Effector memory CD4-positive, alpha-beta T cell (primary cell): ENCODE measurements around the gene TRPC6.

Experiments
- DNase-seq, 3 donors: peaks; one replicate each; pipeline ENCODE4 v3.0.0-alpha.2; 2020
- H3K27ac ChIP-seq: 2 replicates; pipeline ENCODE4 v1.7.0; 2013; ENCODE audit warnings: mild to moderate bottlenecking, low read length, moderate library complexity; ENCODE audit not compliant: insufficient read depth, poor library complexity, severe bottlenecking
- H3K27me3 ChIP-seq: replicated peaks from 2 replicates; pipeline ENCODE4 v1.7.0; 2013; ENCODE audit warnings: mild to moderate bottlenecking, low read length; ENCODE audit not compliant: insufficient read depth, control insufficient read depth, poor library complexity, severe bottlenecking
- H3K36me3 ChIP-seq: 2 replicates; pipeline ENCODE4 v1.7.0; 2013; ENCODE audit warnings: mild to moderate bottlenecking, low read length, moderate library complexity; ENCODE audit not compliant: control insufficient read depth, insufficient read depth
- H3K4me1 ChIP-seq: 2 replicates; pipeline ENCODE4 v1.7.0; 2013; ENCODE audit warnings: low read length, mild to moderate bottlenecking; ENCODE audit not compliant: control insufficient read depth, insufficient read depth, poor library complexity, severe bottlenecking
- H3K4me3 ChIP-seq: 2 replicates; pipeline ENCODE4 v1.7.0; 2013; ENCODE audit warnings: low read length, low read depth, mild to moderate bottlenecking; ENCODE audit not compliant: insufficient read depth, poor library complexity, severe bottlenecking
- H3K9me3 ChIP-seq: 2 replicates; pipeline ENCODE4 v1.7.0; 2013; ENCODE audit warnings: mild to moderate bottlenecking, low read length, moderate library complexity; ENCODE audit not compliant: control insufficient read depth

The TRPC6 gene

GRCh38 chr11:101528541-101528940, 55.3 kb downstream of the TRPC6 start:
- Histone ChIP-seq H3K36me3 (no peaks in the 10 kb centered on the region), H3K4me3 (no peak overlapping the region), H3K27me3 (no peaks in the 10 kb centered on the region), H3K4me1 (no peaks in the 10 kb centered on the region), H3K9me3 (no peaks in the 10 kb centered on the region), H3K27ac (no peak overlapping the region)
- DNase-seq = no peak

GRCh38 chr11:101523634-101524260, 60.1 kb downstream of the TRPC6 start:
- no peaks in the 10 kb centered on the region for H3K36me3 ChIP-seq
- H3K27me3 ChIP-seq = no peaks in the 10 kb centered on the region
- no peak overlapping the region for H3K4me3 ChIP-seq
- H3K4me1 ChIP-seq = no peaks in the 10 kb centered on the region
- H3K9me3 ChIP-seq = no peaks in the 10 kb centered on the region
- no peak for DNase-seq
- no peak overlapping the region for H3K27ac ChIP-seq

- Histone ChIP-seq H3K36me3 (no peaks in the 10 kb centered on the region), H3K9me3 (no peaks in the 10 kb centered on the region), H3K27me3 (no peaks in the 10 kb centered on the region), H3K4me1 (no peaks in the 10 kb centered on the region), H3K27ac (no peak overlapping the region), H3K4me3 (no peak overlapping the region)
- no peak for DNase-seq
These were observed 60.6 kb downstream of the TRPC6 start for GRCh38 chr11:101523193-101523592.

- no peak overlapping the region for H3K4me3 ChIP-seq
- no peaks in the 10 kb centered on the region for H3K27me3 ChIP-seq
- H3K9me3 ChIP-seq = no peaks in the 10 kb centered on the region
- no peak overlapping the region for H3K27ac ChIP-seq
- H3K4me1 ChIP-seq = no peaks in the 10 kb centered on the region
- H3K36me3 ChIP-seq = no peaks in the 10 kb centered on the region
- DNase-seq = no peak
These were observed 62.0 kb downstream of the TRPC6 start for GRCh38 chr11:101521821-101522220.

- Histone ChIP-seq H3K36me3 (no peaks in the 10 kb centered on the region), H3K4me3 (no peak overlapping the region), H3K4me1 (no peaks in the 10 kb centered on the region), H3K27ac (no peak overlapping the region), H3K27me3 (no peaks in the 10 kb centered on the region), H3K9me3 (no peaks in the 10 kb centered on the region)
- DNase-seq = no peak
These were observed 67.3 kb downstream of the TRPC6 start for GRCh38 chr11:101516546-101516945.

GRCh38 chr11:101511065-101511464, 72.7 kb downstream of the TRPC6 start:
- no peak for DNase-seq
- Histone ChIP-seq H3K9me3 (no peaks in the 10 kb centered on the region), H3K4me3 (no peak overlapping the region), H3K4me1 (no peaks in the 10 kb centered on the region), H3K36me3 (no peaks in the 10 kb centered on the region), H3K27me3 (no peaks in the 10 kb centered on the region), H3K27ac (no peak overlapping the region)

- DNase-seq = no peak
- H3K27ac ChIP-seq = no peak overlapping the region
- H3K4me3 ChIP-seq = no peak overlapping the region
- H3K36me3 ChIP-seq = no peaks in the 10 kb centered on the region
- no peaks in the 10 kb centered on the region for H3K9me3 ChIP-seq
- no peaks in the 10 kb centered on the region for H3K4me1 ChIP-seq
- no peaks in the 10 kb centered on the region for H3K27me3 ChIP-seq
These were observed 73.2 kb downstream of the TRPC6 start for GRCh38 chr11:101510591-101510990.

GRCh38 chr11:101509922-101510321, 73.9 kb downstream of the TRPC6 start:
- no peaks in the 10 kb centered on the region for H3K36me3 ChIP-seq
- no peaks in the 10 kb centered on the region for H3K27me3 ChIP-seq
- H3K4me1 ChIP-seq = no peaks in the 10 kb centered on the region
- H3K27ac ChIP-seq = no peak overlapping the region
- no peak overlapping the region for H3K4me3 ChIP-seq
- no peaks in the 10 kb centered on the region for H3K9me3 ChIP-seq
- no peak for DNase-seq

GRCh38 chr11:101508370-101508769, 75.4 kb downstream of the TRPC6 start:
- no peaks in the 10 kb centered on the region for H3K9me3 ChIP-seq
- H3K4me1 ChIP-seq = no peaks in the 10 kb centered on the region
- no peak overlapping the region for H3K4me3 ChIP-seq
- no peaks in the 10 kb centered on the region for H3K36me3 ChIP-seq
- H3K27ac ChIP-seq = no peak overlapping the region
- no peak for DNase-seq
- no peaks in the 10 kb centered on the region for H3K27me3 ChIP-seq

- Histone ChIP-seq H3K36me3 (no peaks in the 10 kb centered on the region), H3K27me3 (no peaks in the 10 kb centered on the region), H3K27ac (no peak overlapping the region), H3K4me1 (no peaks in the 10 kb centered on the region), H3K9me3 (no peaks in the 10 kb centered on the region), H3K4me3 (no peak overlapping the region)
- no peak for DNase-seq
These were observed 84.9 kb downstream of the TRPC6 start for GRCh38 chr11:101498891-101499290.
